Loucy (cell line): ENCODE results near the gene DLG2.

ENCODE experiments used
- H2AFZ ChIP-seq: fragments of 200-600 bp; sonication (generic); 2 replicates; pipeline ENCODE4 v1.6.0; 2016; ENCODE audit warnings: antibody characterized with exemption, mild to moderate bottlenecking, low read length, moderate library complexity
- H3F3A ChIP-seq: fragments of 200-600 bp; 2 replicates; pipeline ENCODE4 v1.6.0; 2016; ENCODE audit warnings: antibody characterized with exemption, low read depth, mild to moderate bottlenecking
- H3K27me3 ChIP-seq: fragments of 200-600 bp; sonication (generic); 2 replicates; pipeline ENCODE4 v1.6.1; 2014; ENCODE audit warnings: low read length, mild to moderate bottlenecking; ENCODE audit not compliant: insufficient read depth, poor library complexity, severe bottlenecking
- H3K36me3 ChIP-seq: fragments of 200-600 bp; sonication (generic); 2 replicates; pipeline ENCODE4 v1.6.1; 2016; ENCODE audit warnings: low read length; ENCODE audit not compliant: insufficient read depth
- H3K4me1 ChIP-seq: fragments of 200-600 bp; sonication (generic); 2 replicates; pipeline ENCODE4 v1.5.1; 2014; ENCODE audit warnings: low read length, mild to moderate bottlenecking; ENCODE audit not compliant: insufficient read depth, poor library complexity, severe bottlenecking
- H3K4me2 ChIP-seq: fragments of 200-600 bp; sonication (generic); 2 replicates; pipeline ENCODE4 v1.6.0; 2014; ENCODE audit warnings: antibody characterized with exemption, low read length, low read depth, mild to moderate bottlenecking; ENCODE audit not compliant: poor library complexity, severe bottlenecking
- H3K4me3 ChIP-seq: fragments of 200-600 bp; sonication (generic); 2 replicates; pipeline ENCODE4 v1.5.1; 2014; ENCODE audit warnings: low read length, mild to moderate bottlenecking, mixed read lengths; ENCODE audit not compliant: poor library complexity, severe bottlenecking
- H3K79me2 ChIP-seq: fragments of 200-600 bp; sonication (generic); 2 replicates; pipeline ENCODE4 v1.6.1; 2014; ENCODE audit warnings: low read length; ENCODE audit not compliant: insufficient read depth
- H3K9ac ChIP-seq: fragments of 200-600 bp; sonication (generic); 2 replicates; pipeline ENCODE4 v1.6.0; 2014; ENCODE audit warnings: mild to moderate bottlenecking, low read depth, low read length, moderate library complexity; ENCODE audit not compliant: poor library complexity, severe bottlenecking
- H3K9me2 ChIP-seq: fragments of 200-600 bp; sonication (generic); replicated peaks from 2 replicates; pipeline ENCODE4 v1.6.1; 2016; ENCODE audit warnings: low read depth, low read length, mixed read lengths
- H3K9me3 ChIP-seq: fragments of 200-600 bp; sonication (generic); 2 replicates; pipeline ENCODE4 v1.6.1; 2014; ENCODE audit warnings: mild to moderate bottlenecking, antibody characterized with exemption, low read length, low read depth; ENCODE audit not compliant: insufficient read depth
- H4K20me1 ChIP-seq: fragments of 200-600 bp; sonication (generic); 2 replicates; pipeline ENCODE4 v1.6.0; 2014; ENCODE audit warnings: antibody characterized with exemption, low read length, mild to moderate bottlenecking; ENCODE audit not compliant: insufficient read depth, poor library complexity, severe bottlenecking
- CTCF ChIP-seq: fragments of 200-600 bp; sonication (generic); conservative IDR thresholded peaks from 2 replicates; pipeline ENCODE4 v1.5.1; 2014; ENCODE audit warnings: mild to moderate bottlenecking, antibody characterized with exemption, low read length
- EZH2phosphoT487 ChIP-seq: fragments of 200-600 bp; IDR thresholded peaks from 2 replicates; pipeline ENCODE4 v1.6.1; 2018; ENCODE audit warnings: antibody characterized with exemption, mild to moderate bottlenecking, moderate library complexity, borderline replicate concordance

The DLG2 gene

GRCh38 chr11:83978942-83979341, 1648.2 kb downstream of the DLG2 start:
- H3K79me2 ChIP-seq: no peaks in the 10 kb centered on the region
- no peaks in the 10 kb centered on the region for H3K27me3 ChIP-seq
- H3F3A ChIP-seq: no peaks in the 10 kb centered on the region
- H3K9ac ChIP-seq: no peak overlapping the region
- no peak for TF ChIP-seq EZH2phosphoT487
- TF ChIP-seq CTCF: no peak
- no peak overlapping the region for H2AFZ ChIP-seq
- no peaks in the 10 kb centered on the region for H3K36me3 ChIP-seq
- H3K9me3 ChIP-seq: no peaks in the 10 kb centered on the region
- no peaks in the 10 kb centered on the region for H3K4me1 ChIP-seq
- H4K20me1 ChIP-seq: no peaks in the 10 kb centered on the region
- no peak overlapping the region for H3K4me3 ChIP-seq
- H3K4me2 ChIP-seq: no peak overlapping the region
- no peaks in the 10 kb centered on the region for H3K9me2 ChIP-seq

GRCh38 chr11:83976086-83976485, 1651.1 kb downstream of the DLG2 start:
- Histone ChIP-seq H2AFZ (no peak overlapping the region), H3K9me3 (no peaks in the 10 kb centered on the region), H3K9ac (no peak overlapping the region), H4K20me1 (no peaks in the 10 kb centered on the region), H3K9me2 (no peaks in the 10 kb centered on the region), H3K36me3 (no peaks in the 10 kb centered on the region), H3K4me1 (no peaks in the 10 kb centered on the region), H3K4me2 (no peak overlapping the region), H3K4me3 (no peak overlapping the region), H3F3A (no peaks in the 10 kb centered on the region), H3K79me2 (no peaks in the 10 kb centered on the region), H3K27me3 (no peaks in the 10 kb centered on the region)
- TF ChIP-seq CTCF (no peak), EZH2phosphoT487 (no peak)

GRCh38 chr11:83972536-83972935, 1654.6 kb downstream of the DLG2 start:
- Histone ChIP-seq H4K20me1 (no peaks in the 10 kb centered on the region), H3K9me2 (no peaks in the 10 kb centered on the region), H3K4me1 (no peaks in the 10 kb centered on the region), H3K36me3 (no peaks in the 10 kb centered on the region), H3K79me2 (no peaks in the 10 kb centered on the region), H3K9me3 (no peaks in the 10 kb centered on the region), H3K9ac (no peak overlapping the region), H3K4me2 (no peak overlapping the region), H3K4me3 (no peak overlapping the region), H3K27me3 (no peaks in the 10 kb centered on the region), H2AFZ (no peak overlapping the region), H3F3A (no peaks in the 10 kb centered on the region)
- no peak for TF ChIP-seq EZH2phosphoT487
- TF ChIP-seq CTCF: no peak
